IgD-negative memory B cell (primary cell): ENCODE measurements around the gene KIRREL3. TPM values are rescaled to one million over a fixed set of nuclear protein-coding genes. Genes with fewer than 3 reads are reported as not detected.

ENCODE experiments used
- H3K27ac Mint-ChIP-seq, 3 donors: one replicate each; pipeline ENCODE4 v1.8.0; 2020 to 2022; ENCODE audit warnings: mild to moderate bottlenecking in 3 of 3, mixed read lengths in 3 of 3, moderate library complexity in 1 of 3
- H3K27me3 Mint-ChIP-seq: one replicate; pipeline ENCODE4 v1.8.0; 2021; ENCODE audit warnings: mixed read lengths
- H3K36me3 Mint-ChIP-seq: one replicate; pipeline ENCODE4 v1.8.0; 2020; ENCODE audit warnings: mild to moderate bottlenecking, mixed read lengths
- H3K4me1 Mint-ChIP-seq, 3 donors: one replicate each; pipeline ENCODE4 v1.8.0; 2020 to 2022; ENCODE audit warnings: mixed read lengths in 3 of 3, mild to moderate bottlenecking in 1 of 3
- H3K4me3 Mint-ChIP-seq, 4 donors: one replicate each; pipeline ENCODE4 v1.8.0; 2020 to 2022; ENCODE audit warnings: mild to moderate bottlenecking in 4 of 4, mixed read lengths in 4 of 4, moderate library complexity in 3 of 4
- H3K9me3 Mint-ChIP-seq, 3 donors: one replicate each; pipeline ENCODE4 v1.8.0; 2020 to 2021; ENCODE audit warnings: mixed read lengths in 3 of 3, mild to moderate bottlenecking in 1 of 3
- polyA plus RNA-seq: library from polyadenylated mRNA; unstranded; fragments of 300-500 nt; fragmentation: Illumina TruSeq; gene quantifications from one replicate; pipeline ENCODE4 v1.2.3, GENCODE V29; 2021

The KIRREL3 gene
- polyA plus RNA-seq, 1 donor from 2014 or later, result not detected

- Mint-ChIP-seq H3K27ac (no peak overlapping the region), H3K36me3 (no peaks in the 10 kb centered on the region), H3K4me3 (no peak overlapping the region), H3K9me3 (peaks cover 0 to 2% (median 0%) of the 10 kb centered on the region in 3 donors), H3K4me1 (no peaks in the 10 kb centered on the region), H3K27me3 (no peaks in the 10 kb centered on the region)
These were observed 415.2 kb downstream of the KIRREL3 start for GRCh38 chr11:126585388-126585773.

GRCh38 chr11:126583594-126584427 lies 416.8 kb downstream of the KIRREL3 start:
- Mint-ChIP-seq H3K36me3 (no peaks in the 10 kb centered on the region), H3K4me1 (no peaks in the 10 kb centered on the region), H3K9me3 (peaks cover 0 to 2% (median 0%) of the 10 kb centered on the region in 3 donors), H3K27me3 (no peaks in the 10 kb centered on the region), H3K27ac (no peak overlapping the region), H3K4me3 (no peak overlapping the region)

- H3K4me1 Mint-ChIP-seq, result no peaks in the 10 kb centered on the region
- no peak overlapping the region for H3K4me3 Mint-ChIP-seq
- no peaks in the 10 kb centered on the region for H3K27me3 Mint-ChIP-seq
- H3K9me3 Mint-ChIP-seq, result peaks cover 0 to 2% (median 0%) of the 10 kb centered on the region in 3 donors
- no peaks in the 10 kb centered on the region for H3K36me3 Mint-ChIP-seq
- no peak overlapping the region for H3K27ac Mint-ChIP-seq
These were observed 417.5 kb downstream of the KIRREL3 start for GRCh38 chr11:126583101-126583500.

GRCh38 chr11:126581871-126582648 lies 418.5 kb downstream of the KIRREL3 start:
- peak overlapping the region in 1 of 3 donors; percentile 77 for H3K27ac Mint-ChIP-seq
- H3K27me3 Mint-ChIP-seq, result peaks cover 2% of the 10 kb centered on the region
- no peaks in the 10 kb centered on the region for H3K4me1 Mint-ChIP-seq
- H3K9me3 Mint-ChIP-seq, result peaks cover 0 to 2% (median 0%) of the 10 kb centered on the region in 3 donors
- H3K36me3 Mint-ChIP-seq, result no peaks in the 10 kb centered on the region
- no peak overlapping the region for H3K4me3 Mint-ChIP-seq

- Mint-ChIP-seq H3K4me3 (no peak overlapping the region), H3K36me3 (no peaks in the 10 kb centered on the region), H3K9me3 (no peaks in the 10 kb centered on the region), H3K4me1 (no peaks in the 10 kb centered on the region), H3K27me3 (peaks cover 2% of the 10 kb centered on the region), H3K27ac (no peak overlapping the region)
These were observed 422.1 kb downstream of the KIRREL3 start for GRCh38 chr11:126578426-126578825.

GRCh38 chr11:126578021-126578420 lies 422.5 kb downstream of the KIRREL3 start:
- Mint-ChIP-seq H3K4me3 (no peak overlapping the region), H3K9me3 (no peaks in the 10 kb centered on the region), H3K27me3 (peaks cover 2% of the 10 kb centered on the region), H3K36me3 (no peaks in the 10 kb centered on the region), H3K27ac (no peak overlapping the region), H3K4me1 (no peaks in the 10 kb centered on the region)

GRCh38 chr11:126575849-126576248 lies 424.7 kb downstream of the KIRREL3 start:
- Mint-ChIP-seq H3K36me3 (no peaks in the 10 kb centered on the region), H3K27me3 (peaks cover 5% of the 10 kb centered on the region), H3K27ac (peak overlapping the region in 1 of 3 donors; percentile 1), H3K9me3 (no peaks in the 10 kb centered on the region), H3K4me3 (no peak overlapping the region), H3K4me1 (no peaks in the 10 kb centered on the region)

GRCh38 chr11:126573325-126573978 lies 427.1 kb downstream of the KIRREL3 start:
- Mint-ChIP-seq H3K27ac (no peak overlapping the region), H3K9me3 (no peaks in the 10 kb centered on the region), H3K27me3 (peaks cover 6% of the 10 kb centered on the region), H3K4me3 (no peak overlapping the region), H3K36me3 (no peaks in the 10 kb centered on the region), H3K4me1 (peaks cover 0 to 2% (median 0%) of the 10 kb centered on the region in 3 donors)

- H3K27me3 Mint-ChIP-seq, result peaks cover 4% of the 10 kb centered on the region
- peaks cover 0 to 1% (median 0%) of the 10 kb centered on the region in 3 donors for H3K9me3 Mint-ChIP-seq
- H3K36me3 Mint-ChIP-seq, result no peaks in the 10 kb centered on the region
- no peak overlapping the region for H3K4me3 Mint-ChIP-seq
- H3K27ac Mint-ChIP-seq, result no peak overlapping the region
- peaks cover 0 to 2% (median 0%) of the 10 kb centered on the region in 3 donors for H3K4me1 Mint-ChIP-seq
These were observed 430.1 kb downstream of the KIRREL3 start for GRCh38 chr11:126570489-126570888.

- Mint-ChIP-seq H3K27ac (no peak overlapping the region), H3K4me3 (no peak overlapping the region), H3K36me3 (no peaks in the 10 kb centered on the region), H3K9me3 (peaks cover 0 to 1% (median 0%) of the 10 kb centered on the region in 3 donors), H3K4me1 (peaks cover 0 to 2% (median 0%) of the 10 kb centered on the region in 3 donors), H3K27me3 (peaks cover 7% of the 10 kb centered on the region)
These were observed 433.2 kb downstream of the KIRREL3 start for GRCh38 chr11:126567419-126567818.

- H3K27ac Mint-ChIP-seq, result peak overlapping the region in 1 of 3 donors; percentile 36
- H3K4me3 Mint-ChIP-seq, result no peak overlapping the region
- H3K4me1 Mint-ChIP-seq, result peaks cover 0 to 2% (median 0%) of the 10 kb centered on the region in 3 donors
- H3K9me3 Mint-ChIP-seq, result peaks cover 0 to 1% (median 0%) of the 10 kb centered on the region in 3 donors
- peaks cover 4% of the 10 kb centered on the region for H3K27me3 Mint-ChIP-seq
- no peaks in the 10 kb centered on the region for H3K36me3 Mint-ChIP-seq
These were observed 436.0 kb downstream of the KIRREL3 start for GRCh38 chr11:126564566-126564965.

- Mint-ChIP-seq H3K27ac (no peak overlapping the region), H3K4me1 (no peaks in the 10 kb centered on the region), H3K36me3 (no peaks in the 10 kb centered on the region), H3K9me3 (no peaks in the 10 kb centered on the region), H3K27me3 (peaks cover 3% of the 10 kb centered on the region), H3K4me3 (no peak overlapping the region)
These were observed 439.2 kb downstream of the KIRREL3 start for GRCh38 chr11:126561327-126561893.

- H3K4me1 Mint-ChIP-seq, result no peaks in the 10 kb centered on the region
- H3K27me3 Mint-ChIP-seq, result peaks cover 3% of the 10 kb centered on the region
- H3K27ac Mint-ChIP-seq, result no peak overlapping the region
- no peaks in the 10 kb centered on the region for H3K36me3 Mint-ChIP-seq
- no peak overlapping the region for H3K4me3 Mint-ChIP-seq
- H3K9me3 Mint-ChIP-seq, result peaks cover 0 to 3% (median 0%) of the 10 kb centered on the region in 3 donors
These were observed 440.3 kb downstream of the KIRREL3 start for GRCh38 chr11:126560221-126560620.

- H3K9me3 Mint-ChIP-seq, result no peaks in the 10 kb centered on the region
- no peaks in the 10 kb centered on the region for H3K36me3 Mint-ChIP-seq
- no peaks in the 10 kb centered on the region for H3K4me1 Mint-ChIP-seq
- H3K27ac Mint-ChIP-seq, result no peak overlapping the region
- peaks cover 2% of the 10 kb centered on the region for H3K27me3 Mint-ChIP-seq
- no peak overlapping the region for H3K4me3 Mint-ChIP-seq
These were observed 451.7 kb downstream of the KIRREL3 start for GRCh38 chr11:126548581-126549550.
